UCSD-AML1 (cell line): ENCODE results near the gene ATP4B.

Source experiments
- DNase-seq: peaks from one replicate; lab custom pipeline; 2025; ENCODE audit not compliant: unreplicated experiment; lab: John Stamatoyannopoulos, UW

ATP4B gene

GRCh38 chr13:113642563-113642962, 15.4 kb downstream of the ATP4B start:
- DNase-seq = no peak

- no peak for DNase-seq
These were observed 16.6 kb downstream of the ATP4B start for GRCh38 chr13:113641426-113641825.

- DNase-seq = no peak
These were observed 18.3 kb downstream of the ATP4B start for GRCh38 chr13:113639616-113640262.

GRCh38 chr13:113638806-113639205, 19.2 kb downstream of the ATP4B start:
- no peak for DNase-seq

GRCh38 chr13:113638173-113638746, 19.7 kb downstream of the ATP4B start:
- DNase-seq = no peak

- no peak for DNase-seq
These were observed 20.5 kb downstream of the ATP4B start for GRCh38 chr13:113637262-113638160.

- DNase-seq = no peak
These were observed 21.6 kb downstream of the ATP4B start for GRCh38 chr13:113636266-113636963.

- no peak for DNase-seq
These were observed 22.3 kb downstream of the ATP4B start for GRCh38 chr13:113635709-113636108.

GRCh38 chr13:113635048-113635420, 23.0 kb downstream of the ATP4B start:
- DNase-seq = no peak

- DNase-seq = no peak
These were observed 23.5 kb downstream of the ATP4B start for GRCh38 chr13:113634279-113635047.

GRCh38 chr13:113633485-113633873, 24.5 kb downstream of the ATP4B start:
- no peak for DNase-seq

- DNase-seq = no peak
These were observed 25.1 kb downstream of the ATP4B start for GRCh38 chr13:113632706-113633484.

- no peak for DNase-seq
These were observed 26.5 kb downstream of the ATP4B start for GRCh38 chr13:113631341-113632095.

- DNase-seq = no peak
These were observed 27.2 kb downstream of the ATP4B start for GRCh38 chr13:113630804-113631203.

- no peak for DNase-seq
These were observed 27.7 kb downstream of the ATP4B start for GRCh38 chr13:113630296-113630695.

- no peak for DNase-seq
These were observed 28.1 kb downstream of the ATP4B start for GRCh38 chr13:113629866-113630265.

GRCh38 chr13:113628291-113629270, 29.4 kb downstream of the ATP4B start:
- no peak for DNase-seq

GRCh38 chr13:113627136-113627535, 30.9 kb downstream of the ATP4B start:
- no peak for DNase-seq
